LNCaP clone FGC (cell line): ENCODE data around the gene METRNL.
"Not testable (repeated sequence)": the region's sequence is repeated elsewhere in the genome, so short reads cannot be mapped to it uniquely, and the experiment has no call there.

Source experiments
- DNase-seq: peaks from one replicate; pipeline ENCODE4 v3.0.0-alpha.2; 2011; ENCODE audit warnings: low read depth
- H3K4me3 ChIP-seq: 2 replicates; pipeline ENCODE4 v1.5.1; 2011; ENCODE audit warnings: mild to moderate bottlenecking, low read depth, low read length, control low read depth
- TF ChIP-seq, protein P1 (sequence below): IDR thresholded peaks from 2 replicates; pipeline ENCODE4 v1.5.1; 2012; ENCODE audit warnings: mild to moderate bottlenecking; ENCODE audit not compliant: control insufficient read depth, insufficient read depth; ENCODE audit errors: extremely low read depth

METRNL gene

DNA sequence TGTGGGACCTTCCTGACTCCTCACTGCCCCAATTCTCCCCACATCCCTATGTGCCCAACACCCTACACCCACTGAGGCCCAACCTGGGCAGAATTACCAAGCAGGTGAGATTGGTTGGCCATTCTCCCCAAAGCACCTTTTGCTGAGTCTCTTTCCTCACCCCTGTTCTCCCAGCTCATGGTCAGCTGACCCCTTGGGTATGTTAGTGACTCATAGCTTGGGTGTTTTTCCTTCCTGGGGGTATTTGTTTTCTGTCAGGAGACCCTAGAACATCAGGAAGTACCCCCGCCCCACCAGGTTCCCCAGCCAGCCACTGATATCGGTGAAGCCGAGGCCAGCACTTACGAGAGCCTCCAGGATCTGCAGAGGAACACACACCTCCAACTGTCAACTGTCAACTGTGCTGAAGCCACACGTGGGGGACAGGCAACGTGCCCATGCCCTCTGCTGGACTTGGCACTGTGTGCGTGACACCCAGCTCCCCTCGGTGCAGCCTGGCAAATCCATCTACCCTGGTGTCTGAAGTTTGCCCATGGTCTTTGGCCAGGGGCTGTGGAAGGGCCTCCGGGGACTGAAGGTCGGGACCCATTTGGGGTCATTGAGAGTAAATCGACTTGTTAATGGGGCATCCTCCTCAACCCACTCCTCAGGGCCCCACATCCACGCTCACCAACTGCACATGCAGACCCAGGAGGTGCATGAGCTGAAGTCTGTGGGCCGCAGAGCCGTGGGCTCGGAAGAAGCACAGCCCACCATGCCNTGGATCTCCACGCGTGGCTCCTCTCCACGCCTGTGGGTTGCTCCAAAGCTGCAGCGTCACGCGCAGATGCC, 53.1 kb downstream of the METRNL start:
- no peak for DNase-seq
- H3K4me3 ChIP-seq = no peak overlapping the region
- TF ChIP-seq, protein P1, sequence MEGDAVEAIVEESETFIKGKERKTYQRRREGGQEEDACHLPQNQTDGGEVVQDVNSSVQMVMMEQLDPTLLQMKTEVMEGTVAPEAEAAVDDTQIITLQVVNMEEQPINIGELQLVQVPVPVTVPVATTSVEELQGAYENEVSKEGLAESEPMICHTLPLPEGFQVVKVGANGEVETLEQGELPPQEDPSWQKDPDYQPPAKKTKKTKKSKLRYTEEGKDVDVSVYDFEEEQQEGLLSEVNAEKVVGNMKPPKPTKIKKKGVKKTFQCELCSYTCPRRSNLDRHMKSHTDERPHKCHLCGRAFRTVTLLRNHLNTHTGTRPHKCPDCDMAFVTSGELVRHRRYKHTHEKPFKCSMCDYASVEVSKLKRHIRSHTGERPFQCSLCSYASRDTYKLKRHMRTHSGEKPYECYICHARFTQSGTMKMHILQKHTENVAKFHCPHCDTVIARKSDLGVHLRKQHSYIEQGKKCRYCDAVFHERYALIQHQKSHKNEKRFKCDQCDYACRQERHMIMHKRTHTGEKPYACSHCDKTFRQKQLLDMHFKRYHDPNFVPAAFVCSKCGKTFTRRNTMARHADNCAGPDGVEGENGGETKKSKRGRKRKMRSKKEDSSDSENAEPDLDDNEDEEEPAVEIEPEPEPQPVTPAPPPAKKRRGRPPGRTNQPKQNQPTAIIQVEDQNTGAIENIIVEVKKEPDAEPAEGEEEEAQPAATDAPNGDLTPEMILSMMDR = no peak

GRCh38 chr17:83133302-83134121, 54.1 kb downstream of the METRNL start:
- DNase-seq = no peak
- H3K4me3 ChIP-seq = no peak overlapping the region
- TF ChIP-seq, protein P1 = no peak

DNA sequence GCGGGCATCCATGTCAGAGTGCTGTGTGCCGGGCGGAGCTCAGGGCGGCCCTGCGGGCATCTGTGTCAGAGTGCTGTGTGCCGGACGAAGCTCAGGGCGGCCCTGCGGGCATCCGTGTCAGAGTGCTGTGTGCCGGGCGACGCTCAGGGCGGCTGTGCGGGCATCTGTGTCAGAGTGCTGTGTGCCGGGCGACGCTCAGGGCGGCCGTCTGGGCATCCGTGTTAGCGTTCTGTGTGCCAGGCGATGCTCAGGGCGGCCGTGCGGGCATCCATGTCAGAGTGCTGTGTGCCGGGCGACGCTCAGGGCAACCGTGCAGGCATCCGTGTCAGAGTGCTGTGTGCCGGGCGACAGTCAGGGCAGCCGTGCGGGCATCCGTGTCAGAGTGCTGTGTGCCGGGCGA, 55.0 kb downstream of the METRNL start:
- not testable (repeated sequence) for DNase-seq, H3K4me3 ChIP-seq

DNA sequence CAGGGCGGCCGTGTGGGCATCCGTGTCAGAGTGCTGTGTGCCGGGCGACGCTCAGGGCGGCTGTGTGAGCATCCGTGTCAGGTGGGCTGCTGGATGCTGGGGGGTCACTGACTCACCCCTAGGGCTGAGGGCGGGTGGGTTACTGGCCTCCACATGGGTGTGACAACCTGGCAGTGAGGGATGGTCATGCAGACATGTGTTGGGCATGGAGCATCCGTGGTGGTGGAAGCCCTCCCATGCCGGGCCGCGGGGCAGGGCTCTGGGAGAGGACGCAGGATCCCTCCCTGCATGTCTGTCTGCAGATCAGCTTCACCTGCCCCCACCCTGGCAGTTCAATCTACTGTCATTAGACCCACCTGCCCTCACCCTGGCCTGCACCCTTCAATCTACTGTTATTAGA, 56.3 kb downstream of the METRNL start:
- TF ChIP-seq, protein P1 = no peak
- no peak for DNase-seq
- H3K4me3 ChIP-seq = no peak overlapping the region

- TF ChIP-seq, protein P1 = no peak
- no peak for DNase-seq
These were observed 56.7 kb downstream of the METRNL start for GRCh38 chr17:83136156-83136555.

DNA sequence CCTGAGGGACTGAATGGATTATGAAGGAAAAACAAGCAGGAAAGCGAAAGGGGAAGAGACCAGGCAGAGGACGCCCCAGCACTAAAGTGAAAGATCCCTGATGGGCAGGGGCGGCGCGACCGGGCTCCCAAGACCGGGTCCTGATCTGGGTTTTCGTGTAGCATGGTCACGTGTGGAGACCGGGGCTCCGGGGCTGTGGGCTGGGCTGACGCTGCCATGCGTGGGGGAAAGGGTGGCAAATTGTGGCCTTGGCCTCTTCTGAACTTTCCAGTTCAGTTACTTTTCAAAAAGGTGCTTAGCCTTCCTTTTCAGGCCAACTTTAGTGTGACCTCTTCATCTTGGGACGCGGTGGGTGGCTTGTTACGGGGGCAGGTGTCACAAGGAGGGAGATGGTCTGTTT, 57.5 kb downstream of the METRNL start:
- TF ChIP-seq, protein P1 = no peak
- no peak overlapping the region for H3K4me3 ChIP-seq
- no peak for DNase-seq

More at GRCh38 chr17:83136156-83136555, 56.7 kb downstream of the METRNL start:
- no peak overlapping the region for H3K4me3 ChIP-seq

- DNase-seq = no peak
- TF ChIP-seq, protein P1 = no peak
- H3K4me3 ChIP-seq = no peak overlapping the region
These were observed 58.1 kb downstream of the METRNL start for GRCh38 chr17:83137523-83137922.
